Measurements from ENCODE around the gene SYNGR4. TPM values are rescaled to one million over a fixed set of nuclear protein-coding genes. Genes with fewer than 3 reads are reported as not detected.

SYNGR4 gene
- total and polyA plus RNA-seq, 8 donors = not detected

GRCh38 chr19:48332662-48333466 is 31.3 kb upstream of the SYNGR4 start:
- WGBS, 5 donors = 0 to 3% (median 1%) methylated on average over 21 to 25 of the region's 25 CpGs
- Histone ChIP-seq H3K4me1 (peaks cover 30 to 64% (median 44%) of the 10 kb centered on the region in 4 donors), H3K36me3 (peaks cover 0 to 25% (median 6%) of the 10 kb centered on the region in 4 donors), H3K27me3 (no peaks in the 10 kb centered on the region), H3K4me3 (peak overlapping the region; percentile 43 to 58 (median 51)), H3K27ac (peak overlapping the region; percentile 89 to 94 (median 94)), H3K9me3 (no peaks in the 10 kb centered on the region)
- TF ChIP-seq CTCF (IDR thresholded peaks at IDR 0.05) (no peak), POLR2A (IDR thresholded peaks at IDR 0.05) (no peak), POLR2AphosphoS5 (IDR thresholded peaks at IDR 0.05) (peak; percentile 70 to 89 (median 72)), EP300 (IDR thresholded peaks at IDR 0.05) (no peak)
- intact Hi-C loops (cut with DNase I; ENCODE audit: low total_unique reads) = no loop called here
- peak; percentile 93 to 98 for DNase-seq

DNA sequence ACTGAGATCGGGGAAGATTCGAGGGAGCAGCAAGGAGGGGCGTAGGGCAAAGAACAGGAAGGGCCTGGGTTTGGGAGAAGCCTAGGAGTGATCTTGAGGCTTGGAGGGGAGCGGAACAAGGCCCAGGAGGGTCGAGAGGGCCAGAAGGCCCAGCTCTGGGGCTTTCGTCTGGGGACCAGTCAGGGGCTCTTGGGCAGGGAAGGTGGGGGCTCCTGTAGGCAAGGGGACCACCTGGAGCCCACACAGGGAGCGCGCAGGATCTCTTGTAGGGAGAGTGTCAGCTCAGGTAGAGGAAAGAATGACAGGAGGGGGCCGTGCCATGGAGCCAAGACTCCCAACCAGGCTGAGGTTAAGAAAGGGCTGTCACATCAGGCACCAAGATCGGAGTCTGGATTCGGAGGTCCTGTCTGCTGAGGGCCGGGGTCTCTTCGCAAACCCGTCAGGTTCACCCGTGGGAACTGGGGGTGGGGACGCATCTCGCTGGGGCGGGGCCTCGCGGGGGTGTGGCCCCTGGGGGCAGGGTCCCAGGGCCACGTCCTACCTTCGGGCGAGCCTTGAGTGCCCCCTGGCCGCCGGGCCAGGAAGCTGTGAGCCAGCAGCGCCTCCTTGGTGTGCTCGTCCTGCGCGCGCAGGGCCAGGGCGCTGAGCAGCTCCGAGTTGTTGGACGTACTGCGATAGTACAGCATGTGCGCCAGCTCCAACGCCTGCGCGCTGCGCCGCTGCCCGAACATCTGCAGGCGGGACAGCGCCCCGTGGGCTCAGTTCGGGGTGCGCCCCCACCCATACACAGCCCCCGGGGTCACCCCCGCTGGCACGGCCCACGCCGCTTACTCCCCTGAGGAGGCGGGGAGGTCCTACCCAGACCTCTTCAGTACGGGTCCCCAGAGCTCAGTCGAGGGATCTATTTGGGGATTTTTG is 30.4 kb upstream of the SYNGR4 start:
- TF ChIP-seq POLR2AphosphoS5 (IDR thresholded peaks at IDR 0.05) (peak; percentile 43 to 75 (median 61)), CTCF (IDR thresholded peaks at IDR 0.05) (peak in 5 of 7 experiments; percentile 78 to 90 (median 81)), POLR2A (IDR thresholded peaks at IDR 0.05) (no peak), EP300 (IDR thresholded peaks at IDR 0.05) (no peak)
- intact Hi-C loops (cut with DNase I; ENCODE audit: low total_unique reads) = no loop called here

GRCh38 chr19:48338253-48338755 is 25.9 kb upstream of the SYNGR4 start:
- Histone ChIP-seq H3K36me3 (peaks cover 0 to 18% (median 13%) of the 10 kb centered on the region in 4 donors), H3K9me3 (no peaks in the 10 kb centered on the region), H3K4me3 (no peak overlapping the region), H3K27ac (no peak overlapping the region), H3K27me3 (no peaks in the 10 kb centered on the region), H3K4me1 (peaks cover 3 to 13% (median 7%) of the 10 kb centered on the region in 4 donors)
- DNase-seq = no peak
- no peak for TF ChIP-seq POLR2AphosphoS5 (IDR thresholded peaks at IDR 0.05)
- no peak for TF ChIP-seq EP300 (IDR thresholded peaks at IDR 0.05)
- no peak for TF ChIP-seq CTCF (IDR thresholded peaks at IDR 0.05)
- TF ChIP-seq POLR2A (IDR thresholded peaks at IDR 0.05) = no peak
- WGBS, 5 donors = 86 to 91% (median 88%) methylated on average over 11 to 14 of the region's 14 CpGs
- intact Hi-C loops (cut with DNase I; ENCODE audit: low total_unique reads) = no loop called here

More for the DNA sequence above, 30.4 kb upstream of the SYNGR4 start:
- DNase-seq = peak; percentile 95 to 98
- peak overlapping the region; percentile 43 to 58 (median 51) for H3K4me3 ChIP-seq
- no peaks in the 10 kb centered on the region for H3K9me3 ChIP-seq
- no peaks in the 10 kb centered on the region for H3K27me3 ChIP-seq
- peaks cover 0 to 16% (median 6%) of the 10 kb centered on the region in 4 donors for H3K36me3 ChIP-seq
- H3K4me1 ChIP-seq = peaks cover 30 to 56% (median 44%) of the 10 kb centered on the region in 4 donors
- peak overlapping the region; percentile 83 to 94 (median 94) for H3K27ac ChIP-seq
- WGBS, 5 donors = 3 to 9% (median 4%) methylated on average over 20 to 54 of the region's 54 CpGs
